ENCODE data around the gene METTL17. TPM values are rescaled to one million over a fixed set of nuclear protein-coding genes. Genes with fewer than 3 reads are reported as not detected.
"Not testable (repeated sequence)": the region's sequence is repeated elsewhere in the genome, so short reads cannot be mapped to it uniquely, and the experiment has no call there.

The METTL17 gene
- total RNA-seq, 2 experiments from 2014 or later = 102 to 111 TPM

GRCh38 chr14:20976291-20976690 lies 13.5 kb upstream of the METTL17 start:
- H3K4me1 Mint-ChIP-seq = peaks cover 5% of the 10 kb centered on the region
- CTCF ChIA-PET = interaction anchor here (1.0 kb wide), 1 partner anchor 127 kb away, joined by 3 read pairs; no protein-coding TSS in a partner anchor
- H3K27me3 Mint-ChIP-seq = peaks cover 41% of the 10 kb centered on the region
- DNase-seq (no peak), ATAC-seq (no peak)
- H3K36me3 Mint-ChIP-seq = no peaks in the 10 kb centered on the region
- H3K27ac Mint-ChIP-seq = no peak overlapping the region
- no peak overlapping the region for H3K4me3 Mint-ChIP-seq
- H3K9me3 Mint-ChIP-seq (ENCODE audit: low read depth) = no peaks in the 10 kb centered on the region

- Mint-ChIP-seq H3K4me3 (no peak overlapping the region), H3K4me1 (no peaks in the 10 kb centered on the region), H3K27ac (no peak overlapping the region), H3K36me3 (no peaks in the 10 kb centered on the region), H3K27me3 (peaks cover 20% of the 10 kb centered on the region), H3K9me3 (ENCODE audit: low read depth) (no peaks in the 10 kb centered on the region)
- no peak for ATAC-seq
- CTCF ChIA-PET = interaction anchor here (0.6 to 2.0 kb wide), 4 partner anchors 8 to 547 kb away, joined by 3 to 5 read pairs (median 4); no protein-coding TSS in a partner anchor
- no peak for DNase-seq
These were observed 11.1 kb upstream of the METTL17 start for GRCh38 chr14:20978687-20979086.

GRCh38 chr14:20980906-20981305 lies 8.9 kb upstream of the METTL17 start:
- no peak for DNase-seq
- peaks cover 17% of the 10 kb centered on the region for H3K27me3 Mint-ChIP-seq
- H3K4me3 Mint-ChIP-seq = no peak overlapping the region
- no peak for ATAC-seq
- no peaks in the 10 kb centered on the region for H3K36me3 Mint-ChIP-seq
- CTCF ChIA-PET = interaction anchor here (1.0 to 1.3 kb wide), 3 partner anchors 9 to 34 kb away, joined by 3 to 7 read pairs (median 3); no protein-coding TSS in a partner anchor
- H3K27ac Mint-ChIP-seq = no peak overlapping the region
- H3K4me1 Mint-ChIP-seq = peaks cover 2% of the 10 kb centered on the region
- no peaks in the 10 kb centered on the region for H3K9me3 Mint-ChIP-seq (ENCODE audit: low read depth)

- H3K4me1 Mint-ChIP-seq = peaks cover 4% of the 10 kb centered on the region
- H3K36me3 Mint-ChIP-seq = no peaks in the 10 kb centered on the region
These were observed 7.0 kb upstream of the METTL17 start for GRCh38 chr14:20982646-20983369.

GRCh38 chr14:20985650-20986049 lies 4.1 kb upstream of the METTL17 start:
- ATAC-seq; H3K4me3 Mint-ChIP-seq; DNase-seq; H3K27ac Mint-ChIP-seq; H3K9me3 Mint-ChIP-seq (ENCODE audit: low read depth); H3K27me3 Mint-ChIP-seq; H3K36me3 Mint-ChIP-seq: not testable (repeated sequence)
- peaks cover 20% of the 10 kb centered on the region for H3K4me1 Mint-ChIP-seq
- CTCF ChIA-PET = interaction anchor here (0.6 to 1.0 kb wide), 2 partner anchors 13 to 14 kb away, joined by 3 read pairs; no protein-coding TSS in a partner anchor

More at GRCh38 chr14:20982646-20983369, 7.0 kb upstream of the METTL17 start:
- peaks cover 17% of the 10 kb centered on the region for H3K27me3 Mint-ChIP-seq
- no peak for ATAC-seq
- DNase-seq = no peak
- no peak overlapping the region for H3K4me3 Mint-ChIP-seq
- H3K27ac Mint-ChIP-seq = no peak overlapping the region
- H3K9me3 Mint-ChIP-seq (ENCODE audit: low read depth) = no peaks in the 10 kb centered on the region
- CTCF ChIA-PET = interaction anchor here (1.0 to 3.6 kb wide), 4 partner anchors 9 to 125 kb away, joined by 3 to 20 read pairs (median 4); no protein-coding TSS in a partner anchor

- no peak overlapping the region for H3K4me3 Mint-ChIP-seq
- H3K36me3 Mint-ChIP-seq = peaks cover 3% of the 10 kb centered on the region
- H3K4me1 Mint-ChIP-seq = peaks cover 30% of the 10 kb centered on the region
- peaks cover 2% of the 10 kb centered on the region for H3K27me3 Mint-ChIP-seq
- DNase-seq (no peak), ATAC-seq (no peak)
- CTCF ChIA-PET = interaction anchor here (2.9 kb wide), 1 partner anchor 15 kb away, joined by 27 read pairs; no protein-coding TSS in a partner anchor
- no peaks in the 10 kb centered on the region for H3K9me3 Mint-ChIP-seq (ENCODE audit: low read depth)
- no peak overlapping the region for H3K27ac Mint-ChIP-seq
These were observed 3.0 kb upstream of the METTL17 start for GRCh38 chr14:20986811-20987210.

- CTCF ChIA-PET = interaction anchor here (0.6 to 2.9 kb wide), 5 partner anchors 17 to 131 kb away, joined by 3 to 27 read pairs (median 4); no protein-coding TSS in a partner anchor
- peak overlapping the region; percentile 52 for H3K27ac Mint-ChIP-seq
- peaks cover 39% of the 10 kb centered on the region for H3K4me1 Mint-ChIP-seq
- H3K36me3 Mint-ChIP-seq = peaks cover 17% of the 10 kb centered on the region
- DNase-seq = no peak
- H3K4me3 Mint-ChIP-seq = peak overlapping the region; percentile 91
- no peak for ATAC-seq
- H3K9me3 Mint-ChIP-seq (ENCODE audit: low read depth) = no peaks in the 10 kb centered on the region
- peaks cover 2% of the 10 kb centered on the region for H3K27me3 Mint-ChIP-seq
These were observed 886 bp upstream of the METTL17 start for GRCh38 chr14:20988717-20989470.

- peaks cover 41% of the 10 kb centered on the region for H3K4me1 Mint-ChIP-seq
- CTCF ChIA-PET = interaction anchor here (0.6 to 2.9 kb wide), 4 partner anchors 16 to 103 kb away, joined by 3 to 27 read pairs (median 4); no protein-coding TSS in a partner anchor
These were observed 351 bp upstream of the METTL17 start for GRCh38 chr14:20989471-20989786.

GRCh38 chr14:20996521-20996920 lies 6.7 kb downstream of the METTL17 start:
- Mint-ChIP-seq H3K9me3 (ENCODE audit: low read depth) (no peaks in the 10 kb centered on the region), H3K4me3 (no peak overlapping the region), H3K27me3 (no peaks in the 10 kb centered on the region), H3K4me1 (peaks cover 21% of the 10 kb centered on the region), H3K36me3 (peaks cover 44% of the 10 kb centered on the region), H3K27ac (no peak overlapping the region)
- CTCF ChIA-PET = interaction anchor here (0.9 to 4.6 kb wide), 3 partner anchors 9 to 25 kb away, joined by 3 to 21 read pairs (median 15); no protein-coding TSS in a partner anchor
- no peak for ATAC-seq
- DNase-seq = no peak

More at GRCh38 chr14:20989471-20989786, 351 bp upstream of the METTL17 start:
- Mint-ChIP-seq H3K4me3 (peak overlapping the region; percentile 91), H3K27me3 (peaks cover 2% of the 10 kb centered on the region), H3K27ac (peak overlapping the region; percentile 85), H3K36me3 (peaks cover 22% of the 10 kb centered on the region), H3K9me3 (ENCODE audit: low read depth) (no peaks in the 10 kb centered on the region)
- no peak for ATAC-seq
- no peak for DNase-seq

GRCh38 chr14:20997115-20997514 lies 7.3 kb downstream of the METTL17 start:
- ATAC-seq = no peak
- no peak overlapping the region for H3K4me3 Mint-ChIP-seq
- DNase-seq = no peak
- H3K9me3 Mint-ChIP-seq (ENCODE audit: low read depth) = no peaks in the 10 kb centered on the region
- H3K36me3 Mint-ChIP-seq = peaks cover 40% of the 10 kb centered on the region
- CTCF ChIA-PET = interaction anchor here (1.2 to 4.6 kb wide), 4 partner anchors 18 to 107 kb away, joined by 3 to 21 read pairs (median 10); no protein-coding TSS in a partner anchor
- H3K27ac Mint-ChIP-seq = no peak overlapping the region
- peaks cover 15% of the 10 kb centered on the region for H3K4me1 Mint-ChIP-seq
- no peaks in the 10 kb centered on the region for H3K27me3 Mint-ChIP-seq

- CTCF ChIA-PET = interaction anchor here (0.7 to 4.6 kb wide), 5 partner anchors 18 to 107 kb away, joined by 3 to 21 read pairs (median 5); partner anchors contain the start of gene NDRG2
- ATAC-seq (no peak), DNase-seq (no peak)
- Mint-ChIP-seq H3K27me3 (no peaks in the 10 kb centered on the region), H3K9me3 (ENCODE audit: low read depth) (no peaks in the 10 kb centered on the region), H3K27ac (no peak overlapping the region), H3K4me1 (peaks cover 12% of the 10 kb centered on the region), H3K4me3 (no peak overlapping the region), H3K36me3 (peaks cover 35% of the 10 kb centered on the region)
These were observed 7.8 kb downstream of the METTL17 start for GRCh38 chr14:20997564-20997963.

GRCh38 chr14:20998139-20998538 lies 8.4 kb downstream of the METTL17 start:
- H3K27me3 Mint-ChIP-seq = no peaks in the 10 kb centered on the region
- peaks cover 32% of the 10 kb centered on the region for H3K36me3 Mint-ChIP-seq
- no peak overlapping the region for H3K4me3 Mint-ChIP-seq
- ATAC-seq (no peak), DNase-seq (no peak)
- no peak overlapping the region for H3K27ac Mint-ChIP-seq
- CTCF ChIA-PET = interaction anchor here (0.7 to 4.6 kb wide), 5 partner anchors 17 to 106 kb away, joined by 3 to 21 read pairs (median 5); partner anchors contain the start of gene NDRG2
- H3K4me1 Mint-ChIP-seq = peaks cover 11% of the 10 kb centered on the region
- H3K9me3 Mint-ChIP-seq (ENCODE audit: low read depth) = no peaks in the 10 kb centered on the region

Data from activated CD8-positive, alpha-beta memory T cell treated with anti-CD3 and anti-CD28 coated beads, Interleukin-2, amount 10 ng/mL, durations not matched to agents 7 days and 5 days (primary cell).